Type B pancreatic cell (in vitro differentiated cells): ENCODE results near the gene FJX1. TPM values are rescaled to one million over a fixed set of nuclear protein-coding genes. Genes with fewer than 3 reads are reported as not detected.
A peak's percentile ranks its signal among the peaks of the same experiment; 100 is the strongest.

Source experiments
- DNase-seq: peaks from one replicate; pipeline ENCODE4 v3.0.0; 2021; ENCODE audit warnings: mixed read lengths; ENCODE audit not compliant: unreplicated experiment; ENCODE audit errors: extremely low spot score
- H3K27ac Mint-ChIP-seq: 2 replicates; pipeline ENCODE4 v1.8.0; 2021; ENCODE audit warnings: mild to moderate bottlenecking, mixed read lengths
- H3K27me3 Mint-ChIP-seq: 2 replicates; pipeline ENCODE4 v1.8.0; 2021; ENCODE audit warnings: mixed read lengths
- H3K36me3 Mint-ChIP-seq: 2 replicates; pipeline ENCODE4 v1.8.0; 2021; ENCODE audit warnings: mixed read lengths
- H3K4me1 Mint-ChIP-seq: one replicate; pipeline ENCODE4 v1.8.0; 2021; ENCODE audit warnings: mixed read lengths; ENCODE audit not compliant: unreplicated experiment
- H3K4me3 Mint-ChIP-seq: 2 replicates; pipeline ENCODE4 v1.8.0; 2021; ENCODE audit warnings: mild to moderate bottlenecking, mixed read lengths
- H3K9me3 Mint-ChIP-seq: 2 replicates; pipeline ENCODE4 v1.8.0; 2021; ENCODE audit warnings: mixed read lengths
- CTCF ChIP-seq: fragments of 200-600 bp; sonication (generic); conservative IDR thresholded peaks from 2 replicates; pipeline ENCODE4 v1.5.0; 2021; ENCODE audit warnings: antibody characterized with exemption, mild to moderate bottlenecking
- total RNA-seq: library from RNA; stranded (reverse); gene quantifications from 2 replicates; pipeline ENCODE4 v1.2.1, GENCODE V29; 2021; ENCODE audit warnings: low replicate concordance

Gene FJX1
- total RNA-seq, 1 donor from 2014 or later, result 38.8 TPM

GRCh38 chr11:35606206-35606605 is 12.1 kb upstream of the FJX1 start:
- no peaks in the 10 kb centered on the region for H3K9me3 Mint-ChIP-seq
- H3K27ac Mint-ChIP-seq, result no peak overlapping the region
- no peaks in the 10 kb centered on the region for H3K36me3 Mint-ChIP-seq
- H3K4me3 Mint-ChIP-seq, result no peak overlapping the region
- peaks cover 38% of the 10 kb centered on the region for H3K4me1 Mint-ChIP-seq
- no peak for DNase-seq
- no peak for TF ChIP-seq CTCF
- H3K27me3 Mint-ChIP-seq, result peaks cover 42% of the 10 kb centered on the region

DNA sequence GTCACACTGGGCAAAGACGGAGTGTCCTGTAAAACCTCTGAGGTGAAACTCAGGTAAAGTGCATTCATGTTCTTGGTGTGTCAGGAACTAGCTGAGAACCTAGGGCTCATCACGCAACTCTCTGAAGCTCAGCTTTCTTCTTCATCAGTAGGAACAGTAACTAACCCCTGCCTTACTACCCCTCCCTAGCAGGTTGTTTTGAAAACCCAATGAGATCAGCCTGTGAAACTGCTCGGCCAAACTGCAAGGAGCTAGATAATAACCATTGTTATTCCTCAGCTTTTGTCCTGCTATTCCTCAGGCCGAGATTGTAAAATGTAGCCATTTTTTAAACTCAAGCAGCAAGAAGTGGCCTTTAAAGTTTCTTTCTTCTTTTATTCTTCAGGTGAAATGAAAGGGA is 9.8 kb upstream of the FJX1 start:
- no peak for TF ChIP-seq CTCF
- Mint-ChIP-seq H3K4me1 (peaks cover 28% of the 10 kb centered on the region), H3K4me3 (peak overlapping the region; percentile 58), H3K9me3 (no peaks in the 10 kb centered on the region), H3K27me3 (peaks cover 40% of the 10 kb centered on the region), H3K36me3 (no peaks in the 10 kb centered on the region), H3K27ac (peak overlapping the region; percentile 92)
- DNase-seq, result no peak

- DNase-seq, result no peak
- TF ChIP-seq CTCF, result no peak
- Mint-ChIP-seq H3K36me3 (no peaks in the 10 kb centered on the region), H3K27me3 (peaks cover 40% of the 10 kb centered on the region), H3K27ac (no peak overlapping the region), H3K9me3 (no peaks in the 10 kb centered on the region), H3K4me1 (peaks cover 28% of the 10 kb centered on the region), H3K4me3 (no peak overlapping the region)
These were observed 8.6 kb upstream of the FJX1 start for GRCh38 chr11:35609656-35610055.

- TF ChIP-seq CTCF, result no peak
- H3K4me3 Mint-ChIP-seq, result no peak overlapping the region
- peaks cover 44% of the 10 kb centered on the region for H3K27me3 Mint-ChIP-seq
- H3K9me3 Mint-ChIP-seq, result no peaks in the 10 kb centered on the region
- no peak overlapping the region for H3K27ac Mint-ChIP-seq
- H3K36me3 Mint-ChIP-seq, result no peaks in the 10 kb centered on the region
- H3K4me1 Mint-ChIP-seq, result peaks cover 27% of the 10 kb centered on the region
- no peak for DNase-seq
These were observed 7.6 kb upstream of the FJX1 start for GRCh38 chr11:35610631-35611030.

DNA sequence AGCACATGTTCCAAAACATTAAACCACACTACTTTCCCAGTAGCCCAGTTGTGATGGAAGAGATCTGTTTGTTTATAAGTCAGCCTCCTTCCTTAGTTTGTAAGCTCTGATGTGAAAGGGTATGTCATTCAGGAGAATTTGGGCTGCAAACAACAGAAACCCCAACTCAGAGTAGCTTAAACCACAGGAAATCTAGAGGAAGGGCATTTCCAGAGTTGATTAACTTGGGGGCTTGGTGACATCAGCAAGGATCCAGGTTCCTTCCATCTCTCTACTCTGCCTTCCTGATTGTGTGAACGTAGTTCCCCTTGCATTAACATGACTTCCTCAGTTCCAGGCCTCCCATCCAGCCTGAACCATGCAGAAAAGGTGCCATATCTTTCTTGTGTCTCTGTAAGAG is 6.5 kb upstream of the FJX1 start:
- TF ChIP-seq CTCF, result no peak
- Mint-ChIP-seq H3K9me3 (no peaks in the 10 kb centered on the region), H3K27me3 (peaks cover 46% of the 10 kb centered on the region), H3K4me1 (peaks cover 25% of the 10 kb centered on the region), H3K4me3 (no peak overlapping the region), H3K27ac (no peak overlapping the region), H3K36me3 (no peaks in the 10 kb centered on the region)
- no peak for DNase-seq

DNA sequence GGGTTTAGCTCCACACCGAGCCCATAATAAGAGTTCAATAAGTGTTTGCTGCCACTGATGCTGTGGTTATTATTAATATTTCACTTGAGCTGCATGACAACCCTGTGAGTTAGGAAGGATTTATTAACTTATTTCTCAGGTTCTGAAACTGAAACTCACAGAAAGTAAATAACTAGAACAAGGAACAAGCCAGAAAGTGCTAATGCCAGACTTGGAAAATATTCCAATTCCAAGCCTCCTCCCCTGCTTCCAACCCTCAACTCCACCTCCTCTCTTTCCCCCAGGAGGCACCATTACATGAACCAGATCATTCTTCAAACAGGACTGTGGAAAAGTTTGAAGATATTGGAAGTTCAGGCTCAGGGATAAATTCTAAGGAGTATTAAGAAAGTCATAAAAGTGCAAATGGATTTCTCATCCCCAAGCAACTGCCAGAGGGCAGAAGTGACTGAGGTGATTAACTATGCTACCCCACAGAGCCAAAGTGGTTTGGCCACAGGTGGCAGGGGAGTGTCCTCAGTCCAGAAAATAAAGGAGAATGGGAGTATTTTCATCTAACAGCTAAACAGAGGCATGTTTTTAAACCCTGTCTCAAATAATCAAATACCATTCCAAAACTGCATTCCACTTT is 3.2 kb upstream of the FJX1 start:
- Mint-ChIP-seq H3K4me1 (peaks cover 18% of the 10 kb centered on the region), H3K4me3 (peak overlapping the region; percentile 34), H3K27me3 (peaks cover 32% of the 10 kb centered on the region), H3K36me3 (no peaks in the 10 kb centered on the region), H3K9me3 (no peaks in the 10 kb centered on the region), H3K27ac (no peak overlapping the region)
- no peak for TF ChIP-seq CTCF
- DNase-seq, result no peak
